HepG2 (cell line): ENCODE results near the gene SVOP. TPM values are rescaled to one million over a fixed set of nuclear protein-coding genes. Genes with fewer than 3 reads are reported as not detected.
A peak's percentile ranks its signal among the peaks of the same experiment; 100 is the strongest.

Source experiments
- ATAC-seq: fragments of 200-7000 bp; cut with Tn5 transposase; 3 replicates; pipeline ENCODE4 v1.9.1; 2020; ENCODE audit warnings: mild to moderate bottlenecking, moderate library complexity
- BruUV-seq: library from RNA; stranded (reverse); fragments of 400-500 nt; replicated peaks from 2 replicates; lab custom pipeline; 2021; lab: Mats Ljungman, UMichigan
- CTCF ChIA-PET: fragments of 300-600 bp; formaldehyde crosslinking; extraction: SDS; loops from one replicate; lab custom pipeline; 2021; ENCODE audit warnings: low total read pairs, inconsistent platforms, low intra/inter-chr PET ratio; lab: Yijun Ruan, JAX
- POLR2A ChIA-PET: fragments of 350-600 bp; sonication (Branson Sonifier 250); formaldehyde crosslinking; loops from one replicate; lab custom pipeline; 2020; ENCODE audit warnings: antibody characterized with exemption, inconsistent platforms; lab: Yijun Ruan, JAX
- DNase-seq: peaks from one replicate; pipeline ENCODE4 v3.0.0-alpha.2; 2015; ENCODE audit warnings: low spot score
- FAIRE-seq: peaks from 3 replicates; lab custom pipeline; 2011; peaks lifted over from hg19 to GRCh38; lab: Jason Lieb, UNC
- H2AFZ ChIP-seq: one replicate; pipeline ENCODE4 v1.6.1; 2011; ENCODE audit warnings: low read length, inconsistent platforms
- H3K27ac ChIP-seq: fragments of 300-600 bp; 3 replicates; pipeline ENCODE4 v1.8.0; 2011; ENCODE audit warnings: mixed run types, mild to moderate bottlenecking, mixed read lengths, low read length, inconsistent platforms; ENCODE audit not compliant: insufficient read depth; ENCODE audit errors: extremely low read length
- H3K27me3 ChIP-seq, 2 experiments: fragments of 200-600 bp in 1 of 2; 2 replicates in 1 of 2; 3 replicates in 1 of 2; pipeline versions ENCODE4 v1.6.0 to v1.8.0; 2011; ENCODE audit warnings: low read length in 2 of 2, mild to moderate bottlenecking in 2 of 2, moderate library complexity in 2 of 2, inconsistent platforms in 1 of 2; ENCODE audit not compliant: insufficient read depth in 2 of 2, control insufficient read depth in 1 of 2
- H3K36me3 ChIP-seq, 2 experiments: fragments of 200-600 bp in 1 of 2; replicated peaks in 1 of 2; 2 replicates in 1 of 2; 3 replicates in 1 of 2; pipeline versions ENCODE4 v1.5.1 to v1.8.0; 2011; ENCODE audit warnings: low read length in 2 of 2, inconsistent platforms in 1 of 2; ENCODE audit not compliant: insufficient read depth in 2 of 2, control insufficient read depth in 1 of 2
- H3K4me1 ChIP-seq: 2 replicates; pipeline ENCODE4 v1.5.1; 2012; ENCODE audit warnings: low read length, inconsistent platforms; ENCODE audit not compliant: insufficient read depth
- H3K4me2 ChIP-seq: 2 replicates; pipeline ENCODE4 v1.6.0; 2011; ENCODE audit warnings: low read depth, low read length, inconsistent platforms
- H3K4me3 ChIP-seq, 3 experiments: fragments of 200-600 bp in 1 of 3; sonication (generic), shearing (Covaris generic) in 1 of 3; replicated peaks in 1 of 3; 2 replicates each; pipeline ENCODE4 v1.5.1; 2011 to 2016; ENCODE audit warnings: low read length in 3 of 3, inconsistent platforms in 2 of 3, low read depth in 2 of 3, mild to moderate bottlenecking in 2 of 3, control low read depth in 1 of 3, mixed read lengths in 1 of 3; ENCODE audit not compliant: insufficient read depth in 1 of 3
- H3K79me2 ChIP-seq: one replicate; pipeline ENCODE4 v1.6.1; 2011; ENCODE audit warnings: low read length, inconsistent platforms; ENCODE audit not compliant: insufficient read depth
- H3K9ac ChIP-seq: 2 replicates; pipeline ENCODE4 v1.6.0; 2011; ENCODE audit warnings: mild to moderate bottlenecking, low read depth, low read length, inconsistent platforms; ENCODE audit not compliant: insufficient read depth
- H3K9me3 ChIP-seq: 2 replicates; pipeline ENCODE4 v1.5.1; 2012; ENCODE audit warnings: mild to moderate bottlenecking, low read length
- H4K20me1 ChIP-seq: 2 replicates; pipeline ENCODE4 v1.6.0; 2011; ENCODE audit warnings: inconsistent platforms, mild to moderate bottlenecking, low read length, moderate library complexity; ENCODE audit not compliant: insufficient read depth
- CTCF ChIP-seq: sonication (generic); formaldehyde crosslinking; IDR thresholded peaks from 2 replicates; pipeline ENCODE4 v1.5.0; 2020; ENCODE audit warnings: mild to moderate bottlenecking, missing genetic modification reagents, moderate library complexity
- DBP ChIP-seq: sonication (generic); formaldehyde crosslinking; IDR thresholded peaks from 2 replicates; pipeline ENCODE4 v1.4.0; 2020; ENCODE audit warnings: missing genetic modification reagents; ENCODE audit errors: not compliant biosample characterization
- HNF4G ChIP-seq, 2 experiments: sonication (generic) in 1 of 2; formaldehyde crosslinking in 1 of 2; IDR thresholded peaks; 2 replicates each; pipeline versions ENCODE4 v1.4.0 to v1.6.1; 2011 to 2020; ENCODE audit warnings: borderline replicate concordance in 2 of 2, low read depth in 2 of 2, mild to moderate bottlenecking in 2 of 2, low read length in 1 of 2, missing genetic modification reagents in 1 of 2, moderate library complexity in 1 of 2
- HNRNPL ChIP-seq: fragments of 200-400 bp; formaldehyde crosslinking; IDR thresholded peaks from 2 replicates; pipeline ENCODE4 v1.6.1; 2017; ENCODE audit warnings: mild to moderate bottlenecking, low read depth, low read length
- MAX ChIP-seq: IDR thresholded peaks from 2 replicates; pipeline ENCODE4 v1.6.1; 2012; ENCODE audit warnings: inconsistent platforms
- MYC ChIP-seq: sonication (generic); formaldehyde crosslinking; IDR thresholded peaks from 2 replicates; pipeline ENCODE4 v1.9.0; 2021; ENCODE audit warnings: missing genetic modification reagents, borderline replicate concordance
- NR2F6 ChIP-seq, 2 experiments: IDR thresholded peaks; 2 replicates each; pipeline ENCODE4 v1.6.1; 2016; ENCODE audit warnings: antibody characterized with exemption in 1 of 2, mild to moderate bottlenecking in 1 of 2
- SETDB1 ChIP-seq: sonication (generic); formaldehyde crosslinking; IDR thresholded peaks from 2 replicates; pipeline ENCODE4 v1.5.1; 2020; ENCODE audit warnings: missing genetic modification reagents, mild to moderate bottlenecking, borderline replicate concordance
- YEATS4 ChIP-seq: sonication (generic); formaldehyde crosslinking; IDR thresholded peaks from 2 replicates; pipeline ENCODE4 v1.4.0; 2020; ENCODE audit warnings: missing genetic modification reagents, borderline replicate concordance
- ZGPAT ChIP-seq: IDR thresholded peaks from 2 replicates; pipeline ENCODE4 v1.6.1; 2016; ENCODE audit warnings: mild to moderate bottlenecking
- ZNF256 ChIP-seq: sonication (generic); formaldehyde crosslinking; conservative IDR thresholded peaks from 2 replicates; pipeline ENCODE4 v1.4.0; 2020; ENCODE audit warnings: missing genetic modification reagents
- ZNF282 ChIP-seq: fragments of 450-650 bp; IDR thresholded peaks from 2 replicates; pipeline ENCODE4 v1.6.1; 2018; ENCODE audit not compliant: partially characterized antibody
- WGBS: methylation state at CpG from one replicate; pipeline ENCODE4 v1.1.6; 2017; ENCODE audit warnings: low lambda C conversion rate; 5-methylcytosine and 5-hydroxymethylcytosine counted together
- in situ Hi-C: cut with HindIII; loops from 2 replicates; pipeline ENCODE4 v1.10.0; 2017; ENCODE audit warnings: low pct_unique_long_range_greater_than_20kb; ENCODE audit not compliant: extremely low pct_ligation_motif_present
- intact Hi-C: fragments of 100-400 bp; cut with micrococcal nuclease; formaldehyde crosslinking; loops from one replicate; pipeline ENCODE4 v1.10.0; 2022; ENCODE audit not compliant: unreplicated experiment
- polyA plus RNA-seq, 8 experiments: library from polyadenylated mRNA; depleted of rRNA in 3 of 8; stranded (reverse) in 7 of 8; unstranded in 1 of 8; fragments of >200 nt; fragmentation: Illumina TruSeq in 4 of 8; extraction: Trizol in 4 of 8; gene quantifications; 2 replicates each; pipeline versions ENCODE4 v1.2.1 to v1.2.3, GENCODE V29; 2011 to 2016; ENCODE audit warnings: low read depth in 4 of 8, missing spikeins in 1 of 8, mixed read lengths in 1 of 8; ENCODE audit not compliant: insufficient read depth in 1 of 8
- total RNA-seq, 5 experiments: library from RNA; depleted of rRNA; stranded (reverse); fragments of >200 nt; fragmentation: Illumina TruSeq; extraction: Trizol; gene quantifications; 2 replicates each; pipeline ENCODE4 v1.2.3, GENCODE V29; 2016; ENCODE audit warnings: low read depth in 1 of 5
- TF ChIP-seq, protein P1 (sequence below): sonication (generic); formaldehyde crosslinking; IDR thresholded peaks from 2 replicates; pipeline ENCODE4 v1.4.0; 2020; ENCODE audit warnings: missing genetic modification reagents

The SVOP gene
- total and polyA plus RNA-seq, 2 of the 13 experiments (the other 11 are each of a cell fraction or from before 2014, with no cell fraction given) = not detected

GRCh38 chr12:109069307-109070271, 48.7 kb upstream of the SVOP start (continued):
- TF ChIP-seq CTCF (CRISPR knock-in tag) (peak; percentile 32), HNRNPL (peak; percentile 48; the same call in 1 of the 2 replicates), HNF4G (IDR thresholded peaks at IDR 0.05; ENCODE audit: borderline replicate concordance, low read depth, low read length) (0 out of 2 replicates have a peak, but pooled peaks have one; percentile 7), HNF4G (CRISPR knock-in tag; IDR thresholded peaks at IDR 0.05; ENCODE audit: borderline replicate concordance, low read depth) (no peak), ZNF282 (no peak)
- TF ChIP-seq, protein P1, sequence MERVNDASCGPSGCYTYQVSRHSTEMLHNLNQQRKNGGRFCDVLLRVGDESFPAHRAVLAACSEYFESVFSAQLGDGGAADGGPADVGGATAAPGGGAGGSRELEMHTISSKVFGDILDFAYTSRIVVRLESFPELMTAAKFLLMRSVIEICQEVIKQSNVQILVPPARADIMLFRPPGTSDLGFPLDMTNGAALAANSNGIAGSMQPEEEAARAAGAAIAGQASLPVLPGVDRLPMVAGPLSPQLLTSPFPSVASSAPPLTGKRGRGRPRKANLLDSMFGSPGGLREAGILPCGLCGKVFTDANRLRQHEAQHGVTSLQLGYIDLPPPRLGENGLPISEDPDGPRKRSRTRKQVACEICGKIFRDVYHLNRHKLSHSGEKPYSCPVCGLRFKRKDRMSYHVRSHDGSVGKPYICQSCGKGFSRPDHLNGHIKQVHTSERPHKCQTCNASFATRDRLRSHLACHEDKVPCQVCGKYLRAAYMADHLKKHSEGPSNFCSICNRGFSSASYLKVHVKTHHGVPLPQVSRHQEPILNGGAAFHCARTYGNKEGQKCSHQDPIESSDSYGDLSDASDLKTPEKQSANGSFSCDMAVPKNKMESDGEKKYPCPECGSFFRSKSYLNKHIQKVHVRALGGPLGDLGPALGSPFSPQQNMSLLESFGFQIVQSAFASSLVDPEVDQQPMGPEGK (CRISPR knock-in tag) = 0 out of 2 replicates have a peak, but pooled peaks have one; percentile 8
- TF ChIP-seq, all 625 proteins: peak for 13

- H3K4me2 ChIP-seq = peak overlapping the region; percentile 73
- ATAC-seq (no peak), DNase-seq (no peak), FAIRE-seq (no peak)
- no peaks in the 10 kb centered on the region for H4K20me1 ChIP-seq
- no peaks in the 10 kb centered on the region for H3K27me3 ChIP-seq
- WGBS = 0% methylated on average over 1 of the region's 1 CpG
- CTCF ChIA-PET = no interaction called here
- H3K9ac ChIP-seq = peak overlapping the region; percentile 58
- intact Hi-C loops (no loop called here), in situ Hi-C loops (no loop called here)
- H2AFZ ChIP-seq = no peak overlapping the region
- no peaks in the 10 kb centered on the region for H3K79me2 ChIP-seq
- POLR2A ChIA-PET = interaction anchor here (0.7 to 2.0 kb wide), 5 partner anchors 14 to 33 kb away, joined by 3 to 5 read pairs (median 4); partner anchors contain the start of genes ALKBH2 and USP30
- peak overlapping the region in 1 of 3 experiments; percentile 38; a peak in 3 of 6 replicates for H3K4me3 ChIP-seq
- BruUV-seq = no TSS peak
- no peaks in the 10 kb centered on the region for H3K9me3 ChIP-seq
- peaks cover 3 to 4% of the 10 kb centered on the region in 2 experiments; a peak in 3 of 5 replicates for H3K36me3 ChIP-seq
- peaks cover 50% of the 10 kb centered on the region for H3K4me1 ChIP-seq
- peak overlapping the region; percentile 80 for H3K27ac ChIP-seq
- no peak for TF ChIP-seq SETDB1 (CRISPR knock-in tag)
- peak; percentile 57; the same call in 1 of the 2 replicates for TF ChIP-seq MYC (CRISPR knock-in tag)
- 0 out of 2 replicates have a peak, but pooled peaks have one; percentile 5 for TF ChIP-seq ZNF256
- TF ChIP-seq YEATS4 (CRISPR knock-in tag) = peak; percentile 29; the same call in 1 of the 2 replicates
- TF ChIP-seq ZGPAT = no peak
- TF ChIP-seq DBP (CRISPR knock-in tag) = no peak
- peak; percentile 6; the same call in 1 of the 2 replicates for TF ChIP-seq MAX
- TF ChIP-seq NR2F6 (IDR thresholded peaks at IDR 0.05) = no peak; the same call in none of the 2 replicates
- TF ChIP-seq NR2F6 (CRISPR knock-in tag; IDR thresholded peaks at IDR 0.05) = peak; percentile 4; the same call in 1 of the 2 replicates
These were observed 45.0 kb upstream of the SVOP start for GRCh38 chr12:109065853-109066193.
